Gastrocnemius medialis (tissue), 4 donors: Measurements from ENCODE around the gene IGFN1.

ENCODE experiments used
- POLR2A ChIP-seq, 2 donors: fragments of 450-650 bp; IDR thresholded peaks; one replicate each; pipeline ENCODE4 v1.6.1; 2017; ENCODE audit warnings: antibody characterized with exemption in 2 of 2, mild to moderate bottlenecking in 2 of 2, moderate library complexity in 2 of 2
- TF ChIP-seq, protein P1 (sequence below), 5 experiments: fragments of 450-650 bp in 3 of 5; fragments of 200-600 bp in 2 of 5; sonication (generic) in 2 of 5; IDR thresholded peaks in 4 of 5; conservative IDR thresholded peaks in 1 of 5; 1 replicate in 4 of 5; 2 replicates in 1 of 5; pipeline ENCODE4 v1.5.1; 2016 to 2019; ENCODE audit warnings: antibody characterized with exemption in 5 of 5, mild to moderate bottlenecking in 3 of 5, moderate library complexity in 3 of 5

DNA sequence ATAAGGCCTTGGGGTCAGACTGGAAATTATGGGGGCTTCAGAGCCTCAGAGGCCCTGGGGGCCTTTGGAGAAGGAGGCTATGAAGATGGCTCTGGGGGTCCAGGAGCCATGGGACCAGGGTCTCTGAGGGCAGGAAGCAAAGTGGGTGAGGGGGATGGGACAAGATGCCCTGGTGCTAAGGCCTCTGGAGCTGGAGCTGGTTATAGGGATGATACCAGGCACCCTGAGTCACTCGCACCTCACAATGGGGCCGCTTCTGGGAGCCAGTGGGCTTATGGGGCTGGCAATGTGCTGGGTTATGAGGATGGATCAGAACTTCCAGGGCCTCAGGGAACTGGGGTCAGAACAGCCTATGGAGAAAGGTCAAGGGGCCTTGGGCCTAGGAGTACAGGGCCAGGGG, 17.6 kb downstream of the IGFN1 start:
- TF ChIP-seq, protein P1, sequence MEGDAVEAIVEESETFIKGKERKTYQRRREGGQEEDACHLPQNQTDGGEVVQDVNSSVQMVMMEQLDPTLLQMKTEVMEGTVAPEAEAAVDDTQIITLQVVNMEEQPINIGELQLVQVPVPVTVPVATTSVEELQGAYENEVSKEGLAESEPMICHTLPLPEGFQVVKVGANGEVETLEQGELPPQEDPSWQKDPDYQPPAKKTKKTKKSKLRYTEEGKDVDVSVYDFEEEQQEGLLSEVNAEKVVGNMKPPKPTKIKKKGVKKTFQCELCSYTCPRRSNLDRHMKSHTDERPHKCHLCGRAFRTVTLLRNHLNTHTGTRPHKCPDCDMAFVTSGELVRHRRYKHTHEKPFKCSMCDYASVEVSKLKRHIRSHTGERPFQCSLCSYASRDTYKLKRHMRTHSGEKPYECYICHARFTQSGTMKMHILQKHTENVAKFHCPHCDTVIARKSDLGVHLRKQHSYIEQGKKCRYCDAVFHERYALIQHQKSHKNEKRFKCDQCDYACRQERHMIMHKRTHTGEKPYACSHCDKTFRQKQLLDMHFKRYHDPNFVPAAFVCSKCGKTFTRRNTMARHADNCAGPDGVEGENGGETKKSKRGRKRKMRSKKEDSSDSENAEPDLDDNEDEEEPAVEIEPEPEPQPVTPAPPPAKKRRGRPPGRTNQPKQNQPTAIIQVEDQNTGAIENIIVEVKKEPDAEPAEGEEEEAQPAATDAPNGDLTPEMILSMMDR (IDR thresholded peaks at IDR 0.05 in 4 of 5, conservative IDR thresholded peaks at IDR 0.05 in 1 of 5): no peak
- no peak for TF ChIP-seq POLR2A (IDR thresholded peaks at IDR 0.05)
